Measurements from ENCODE around the gene ELSPBP1.

Gene ELSPBP1

DNA sequence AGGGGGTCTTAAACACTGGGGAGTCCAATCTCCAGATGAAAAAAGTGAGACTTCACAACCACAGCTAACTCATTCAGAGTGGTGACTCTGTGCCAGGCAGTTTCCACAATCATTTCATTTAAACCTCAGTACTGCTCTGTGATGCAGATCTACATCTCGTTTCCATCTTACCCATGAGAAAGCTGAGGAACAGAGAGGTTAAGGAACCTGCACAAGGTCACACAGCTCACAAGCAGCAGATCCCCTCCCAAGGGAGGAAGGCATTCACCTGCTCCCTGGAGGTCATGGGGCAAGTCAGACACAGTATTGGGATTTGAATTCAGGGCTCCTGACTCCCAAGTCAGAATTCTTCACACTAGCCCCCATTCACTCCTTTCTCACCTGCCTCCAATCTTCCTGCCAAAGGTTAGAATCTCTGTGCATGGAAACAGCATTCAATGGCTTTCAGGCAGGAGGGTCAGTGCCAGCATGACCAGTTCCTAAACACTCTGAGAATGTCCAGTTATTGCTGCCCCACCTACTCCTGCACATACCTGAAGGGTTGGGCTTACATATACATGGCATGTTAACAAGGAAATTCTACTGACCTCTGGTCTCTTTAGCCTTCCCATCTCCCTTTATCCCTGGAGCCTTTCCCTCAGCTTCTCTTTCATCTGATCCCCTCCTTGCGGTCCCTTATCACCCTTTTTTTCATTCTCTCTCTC is 47.6 kb downstream of the ELSPBP1 start:
- H3K27me3 ChIP-seq (ENCODE audit: insufficient read depth, low read depth): peaks cover 33% of the 10 kb centered on the region

DNA sequence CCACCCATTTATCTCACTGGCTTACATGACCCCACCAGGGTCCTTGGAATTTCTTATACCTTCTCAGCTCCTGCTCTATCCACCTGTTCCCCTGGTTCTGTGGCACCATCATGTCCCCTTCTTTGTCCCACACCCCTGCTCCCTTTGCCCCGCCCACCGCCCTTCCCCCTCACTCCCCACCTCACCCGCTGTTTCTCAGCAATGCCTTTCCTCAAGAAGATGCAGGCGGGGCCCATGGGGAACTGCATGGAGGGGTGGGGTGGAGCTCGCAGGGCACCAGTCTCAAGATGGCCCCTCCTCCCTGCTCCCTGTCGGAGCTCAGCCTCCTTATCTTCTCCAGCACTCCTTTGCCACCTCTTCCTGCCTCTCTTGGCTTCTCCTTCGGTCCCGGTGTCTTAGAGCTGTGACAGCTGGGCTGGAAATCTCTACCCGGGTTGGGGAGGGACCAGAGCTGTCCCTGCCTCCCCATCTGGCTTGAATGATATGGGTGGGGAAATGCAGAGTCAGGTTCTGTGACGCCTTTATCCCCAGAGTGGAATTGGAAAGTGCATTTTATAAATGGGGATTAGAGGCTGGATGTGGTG is 49.3 kb downstream of the ELSPBP1 start, which contains the start of gene CABP5:
Gene CABP5, minus strand, starts transcription at position 405 of the 584 bp plus-strand sequence. Its CDS starts 157 bp downstream, at position 248.
- H3K36me3 ChIP-seq (ENCODE audit: insufficient read depth): no peaks in the 10 kb centered on the region
- H3K4me2 ChIP-seq: no peak within 1 kb of the TSS
- no peaks in the 10 kb centered on the region for H3K79me2 ChIP-seq (ENCODE audit: insufficient read depth, low read depth)
- H3K4me3 ChIP-seq (IDR thresholded peaks at IDR 0.05; ENCODE audit: insufficient read depth, low read depth, low read length): no peak within 1 kb of the TSS
- TF ChIP-seq, protein P1, sequence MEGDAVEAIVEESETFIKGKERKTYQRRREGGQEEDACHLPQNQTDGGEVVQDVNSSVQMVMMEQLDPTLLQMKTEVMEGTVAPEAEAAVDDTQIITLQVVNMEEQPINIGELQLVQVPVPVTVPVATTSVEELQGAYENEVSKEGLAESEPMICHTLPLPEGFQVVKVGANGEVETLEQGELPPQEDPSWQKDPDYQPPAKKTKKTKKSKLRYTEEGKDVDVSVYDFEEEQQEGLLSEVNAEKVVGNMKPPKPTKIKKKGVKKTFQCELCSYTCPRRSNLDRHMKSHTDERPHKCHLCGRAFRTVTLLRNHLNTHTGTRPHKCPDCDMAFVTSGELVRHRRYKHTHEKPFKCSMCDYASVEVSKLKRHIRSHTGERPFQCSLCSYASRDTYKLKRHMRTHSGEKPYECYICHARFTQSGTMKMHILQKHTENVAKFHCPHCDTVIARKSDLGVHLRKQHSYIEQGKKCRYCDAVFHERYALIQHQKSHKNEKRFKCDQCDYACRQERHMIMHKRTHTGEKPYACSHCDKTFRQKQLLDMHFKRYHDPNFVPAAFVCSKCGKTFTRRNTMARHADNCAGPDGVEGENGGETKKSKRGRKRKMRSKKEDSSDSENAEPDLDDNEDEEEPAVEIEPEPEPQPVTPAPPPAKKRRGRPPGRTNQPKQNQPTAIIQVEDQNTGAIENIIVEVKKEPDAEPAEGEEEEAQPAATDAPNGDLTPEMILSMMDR (conservative IDR thresholded peaks at IDR 0.05; ENCODE audit: low read depth, low read length): no peak
- H2AFZ ChIP-seq (ENCODE audit: low read depth): no peak within 1 kb of the TSS
- no peak within 1 kb of the TSS for H3K9ac ChIP-seq
- H4K20me1 ChIP-seq (ENCODE audit: insufficient read depth): no peaks in the 10 kb centered on the region
- H3K4me1 ChIP-seq (ENCODE audit: low read depth, poor library complexity, severe bottlenecking): no peaks in the 10 kb centered on the region
- H3K27me3 ChIP-seq (ENCODE audit: insufficient read depth, low read depth): peaks cover 48% of the 10 kb centered on the region
- H3K27ac ChIP-seq: no peak within 1 kb of the TSS

More for the DNA sequence above, 47.6 kb downstream of the ELSPBP1 start:
- H3K4me1 ChIP-seq (ENCODE audit: low read depth, poor library complexity, severe bottlenecking): no peaks in the 10 kb centered on the region
- H4K20me1 ChIP-seq (ENCODE audit: insufficient read depth): no peaks in the 10 kb centered on the region
- H3K36me3 ChIP-seq (ENCODE audit: insufficient read depth): no peaks in the 10 kb centered on the region
- H3K4me2 ChIP-seq: no peak overlapping the region
- H2AFZ ChIP-seq (ENCODE audit: low read depth): no peak overlapping the region
- no peak overlapping the region for H3K4me3 ChIP-seq (IDR thresholded peaks at IDR 0.05; ENCODE audit: insufficient read depth, low read depth, low read length)
- TF ChIP-seq, protein P1 (conservative IDR thresholded peaks at IDR 0.05; ENCODE audit: low read depth, low read length): no peak
- no peaks in the 10 kb centered on the region for H3K79me2 ChIP-seq (ENCODE audit: insufficient read depth, low read depth)
- H3K27ac ChIP-seq: no peak overlapping the region
- H3K9ac ChIP-seq: no peak overlapping the region

DNA sequence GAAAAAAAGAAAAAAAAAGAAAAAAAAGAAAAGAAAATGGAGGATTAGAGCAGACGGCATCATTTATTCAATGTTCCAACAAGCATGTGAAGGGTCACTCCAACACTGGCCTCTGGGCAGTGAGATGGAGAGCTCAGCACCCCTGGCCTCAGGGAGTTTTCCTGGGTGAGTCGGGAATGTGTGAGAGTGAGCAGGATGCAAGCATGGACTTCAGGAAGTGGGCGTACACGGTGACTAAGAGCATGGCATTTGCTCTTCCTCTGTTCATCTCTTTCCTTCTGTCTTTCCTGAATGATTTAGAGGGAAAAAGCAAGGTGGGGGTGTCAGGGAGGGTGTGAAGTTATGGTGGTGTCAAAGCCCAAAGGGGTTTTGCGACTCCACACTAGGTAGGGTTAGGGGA is 50.1 kb downstream of the ELSPBP1 start:
- no peak overlapping the region for H3K9ac ChIP-seq
- H3K4me1 ChIP-seq (ENCODE audit: low read depth, poor library complexity, severe bottlenecking): no peaks in the 10 kb centered on the region
- TF ChIP-seq, protein P1 (conservative IDR thresholded peaks at IDR 0.05; ENCODE audit: low read depth, low read length): no peak

DNA sequence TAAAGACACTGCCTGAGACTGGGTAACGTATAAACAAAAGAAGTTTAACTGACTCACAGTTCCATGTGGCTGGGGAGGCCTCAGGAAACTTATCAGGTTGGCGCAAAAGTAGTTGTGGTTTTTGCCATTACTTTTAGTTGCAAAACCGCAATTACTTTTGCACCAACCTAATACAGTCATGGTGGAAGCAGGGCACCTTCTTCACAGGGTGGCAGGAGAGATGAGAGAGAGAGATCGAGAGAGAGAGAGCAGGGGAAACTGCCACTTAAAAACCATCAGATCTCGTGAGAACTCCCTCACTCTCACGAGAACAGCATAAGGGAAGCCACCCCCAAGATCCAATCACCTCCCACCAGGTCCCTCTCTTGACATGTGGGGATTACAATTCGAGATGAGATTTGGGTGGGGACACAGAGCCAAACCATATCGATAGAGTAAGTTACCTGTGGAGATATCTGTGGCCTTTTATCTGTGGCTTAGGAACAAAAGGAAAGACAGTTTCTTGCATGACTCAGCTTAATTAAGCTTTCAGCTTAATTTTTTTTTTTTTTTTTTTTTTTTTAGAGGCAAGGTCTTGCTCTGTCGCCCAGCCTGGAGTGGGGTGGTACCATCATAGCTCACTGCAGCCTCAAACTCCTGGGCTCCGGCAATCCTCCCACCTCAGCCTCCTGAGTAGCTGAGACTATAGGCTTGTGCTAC is 57.1 kb downstream of the ELSPBP1 start:
- Histone ChIP-seq H2AFZ (ENCODE audit: low read depth) (no peak overlapping the region), H3K4me1 (ENCODE audit: low read depth, poor library complexity, severe bottlenecking) (no peaks in the 10 kb centered on the region), H3K27me3 (ENCODE audit: insufficient read depth, low read depth) (peaks cover 57% of the 10 kb centered on the region)

More for the DNA sequence above, 50.1 kb downstream of the ELSPBP1 start:
- no peaks in the 10 kb centered on the region for H4K20me1 ChIP-seq (ENCODE audit: insufficient read depth)
- no peaks in the 10 kb centered on the region for H3K79me2 ChIP-seq (ENCODE audit: insufficient read depth, low read depth)
- H3K27ac ChIP-seq: no peak overlapping the region
- peaks cover 46% of the 10 kb centered on the region for H3K27me3 ChIP-seq (ENCODE audit: insufficient read depth, low read depth)
- H3K36me3 ChIP-seq (ENCODE audit: insufficient read depth): no peaks in the 10 kb centered on the region
- no peak overlapping the region for H2AFZ ChIP-seq (ENCODE audit: low read depth)
- no peak overlapping the region for H3K4me3 ChIP-seq (IDR thresholded peaks at IDR 0.05; ENCODE audit: insufficient read depth, low read depth, low read length)
- no peak overlapping the region for H3K4me2 ChIP-seq

More for the DNA sequence above, 57.1 kb downstream of the ELSPBP1 start:
- H3K79me2 ChIP-seq (ENCODE audit: insufficient read depth, low read depth): no peaks in the 10 kb centered on the region
- H3K4me2 ChIP-seq: no peak overlapping the region
- H3K4me3 ChIP-seq (IDR thresholded peaks at IDR 0.05; ENCODE audit: insufficient read depth, low read depth, low read length): no peak overlapping the region
- H3K36me3 ChIP-seq (ENCODE audit: insufficient read depth): no peaks in the 10 kb centered on the region
- H4K20me1 ChIP-seq (ENCODE audit: insufficient read depth): no peaks in the 10 kb centered on the region
- no peak overlapping the region for H3K9ac ChIP-seq
- TF ChIP-seq, protein P1 (conservative IDR thresholded peaks at IDR 0.05; ENCODE audit: low read depth, low read length): no peak
- no peak overlapping the region for H3K27ac ChIP-seq
